ENCODE measurements around the gene PTPRCAP.

PTPRCAP gene

GRCh38 chr11:67439321-67440228 lies 2.1 kb upstream of the PTPRCAP start:
- peak overlapping the region; percentile 94 for H3K4me3 ChIP-seq (ENCODE audit: low read depth, low read length)
- peak; percentile 79 for DNase-seq (ENCODE audit: low read depth)
- TF ChIP-seq MAX (IDR thresholded peaks at IDR 0.05; ENCODE audit: low read depth, low read length) (no peak), CTCF (IDR thresholded peaks at IDR 0.05; ENCODE audit: low read depth, low read length) (peak; percentile 65)

GRCh38 chr11:67438158-67438902 lies 848 bp upstream of the PTPRCAP start:
- peak overlapping the region; percentile 94 for H3K4me3 ChIP-seq (ENCODE audit: low read depth, low read length)
- peak; percentile 92 for DNase-seq (ENCODE audit: low read depth)
- TF ChIP-seq POLR2A (IDR thresholded peaks at IDR 0.05; ENCODE audit: extremely low read depth, insufficient read length) (peak; percentile 77), MYC (IDR thresholded peaks at IDR 0.05; ENCODE audit: low read depth, low read length) (peak; percentile 60; the same call in 1 of the 2 replicates), MAX (IDR thresholded peaks at IDR 0.05; ENCODE audit: low read depth, low read length) (peak; percentile 80), CTCF (IDR thresholded peaks at IDR 0.05; ENCODE audit: low read depth, low read length) (peak; percentile 1)

GRCh38 chr11:67437809-67438157 lies 301 bp upstream of the PTPRCAP start:
- H3K4me3 ChIP-seq (ENCODE audit: low read depth, low read length), result peak overlapping the region; percentile 94
- no peak for TF ChIP-seq POLR2A (IDR thresholded peaks at IDR 0.05; ENCODE audit: extremely low read depth, insufficient read length)
- no peak for TF ChIP-seq MYC (IDR thresholded peaks at IDR 0.05; ENCODE audit: low read depth, low read length)
- no peak for TF ChIP-seq MAX (IDR thresholded peaks at IDR 0.05; ENCODE audit: low read depth, low read length)
- TF ChIP-seq CTCF (IDR thresholded peaks at IDR 0.05; ENCODE audit: low read depth, low read length), result no peak
- no peak for DNase-seq (ENCODE audit: low read depth)

GRCh38 chr11:67436459-67437081 lies 912 bp downstream of the PTPRCAP start:
- H3K4me3 ChIP-seq (ENCODE audit: low read depth, low read length), result peak overlapping the region; percentile 94
- DNase-seq (ENCODE audit: low read depth), result peak; percentile 96
- TF ChIP-seq POLR2A (IDR thresholded peaks at IDR 0.05; ENCODE audit: extremely low read depth, insufficient read length), result peak; percentile 42
- peak; percentile 92 for TF ChIP-seq MAX (IDR thresholded peaks at IDR 0.05; ENCODE audit: low read depth, low read length)
- peak; percentile 93 for TF ChIP-seq MYC (IDR thresholded peaks at IDR 0.05; ENCODE audit: low read depth, low read length)
- TF ChIP-seq CTCF (IDR thresholded peaks at IDR 0.05; ENCODE audit: low read depth, low read length), result no peak

- TF ChIP-seq MYC (IDR thresholded peaks at IDR 0.05; ENCODE audit: low read depth, low read length) (no peak), MAX (IDR thresholded peaks at IDR 0.05; ENCODE audit: low read depth, low read length) (no peak), POLR2A (IDR thresholded peaks at IDR 0.05; ENCODE audit: extremely low read depth, insufficient read length) (no peak), CTCF (IDR thresholded peaks at IDR 0.05; ENCODE audit: low read depth, low read length) (no peak)
- peak overlapping the region; percentile 94 for H3K4me3 ChIP-seq (ENCODE audit: low read depth, low read length)
- DNase-seq (ENCODE audit: low read depth), result no peak
These were observed 1.6 kb downstream of the PTPRCAP start for GRCh38 chr11:67435727-67436458.

Data from NB4 (cell line).